Osteocyte (in vitro differentiated cells): ENCODE measurements around the gene XYLB. TPM values are rescaled to one million over a fixed set of nuclear protein-coding genes. Genes with fewer than 3 reads are reported as not detected.

ENCODE experiments used
- DNase-seq: peaks from one replicate; pipeline ENCODE4 v3.0.0; 2021; ENCODE audit warnings: mixed read lengths; ENCODE audit not compliant: unreplicated experiment; ENCODE audit errors: extremely low spot score
- H3K27ac Mint-ChIP-seq: one replicate; pipeline ENCODE4 v1.8.0; 2021; ENCODE audit warnings: mild to moderate bottlenecking, mixed read lengths; ENCODE audit not compliant: unreplicated experiment
- H3K27me3 Mint-ChIP-seq: one replicate; pipeline ENCODE4 v1.8.0; 2021; ENCODE audit warnings: mixed read lengths; ENCODE audit not compliant: unreplicated experiment
- H3K36me3 Mint-ChIP-seq: one replicate; pipeline ENCODE4 v1.8.0; 2021; ENCODE audit warnings: mixed read lengths; ENCODE audit not compliant: unreplicated experiment
- H3K4me1 Mint-ChIP-seq: one replicate; pipeline ENCODE4 v1.8.0; 2021; ENCODE audit warnings: mixed read lengths; ENCODE audit not compliant: unreplicated experiment
- H3K4me3 Mint-ChIP-seq: one replicate; pipeline ENCODE4 v1.8.0; 2021; ENCODE audit warnings: mild to moderate bottlenecking, moderate library complexity, mixed read lengths; ENCODE audit not compliant: unreplicated experiment
- H3K9me3 Mint-ChIP-seq: one replicate; pipeline ENCODE4 v1.8.0; 2021; ENCODE audit warnings: mixed read lengths; ENCODE audit not compliant: unreplicated experiment
- total RNA-seq: library from RNA; stranded (reverse); gene quantifications from 2 replicates; pipeline ENCODE4 v1.2.1, GENCODE V29; 2021
- TF ChIP-seq, protein P1 (sequence below): fragments of 200-600 bp; sonication (generic); IDR thresholded peaks from 2 replicates; pipeline ENCODE4 v1.5.0; 2021; ENCODE audit warnings: antibody characterized with exemption, mild to moderate bottlenecking, moderate library complexity

Gene XYLB
- total RNA-seq, 1 donor from 2014 or later: 6.3 TPM

DNA sequence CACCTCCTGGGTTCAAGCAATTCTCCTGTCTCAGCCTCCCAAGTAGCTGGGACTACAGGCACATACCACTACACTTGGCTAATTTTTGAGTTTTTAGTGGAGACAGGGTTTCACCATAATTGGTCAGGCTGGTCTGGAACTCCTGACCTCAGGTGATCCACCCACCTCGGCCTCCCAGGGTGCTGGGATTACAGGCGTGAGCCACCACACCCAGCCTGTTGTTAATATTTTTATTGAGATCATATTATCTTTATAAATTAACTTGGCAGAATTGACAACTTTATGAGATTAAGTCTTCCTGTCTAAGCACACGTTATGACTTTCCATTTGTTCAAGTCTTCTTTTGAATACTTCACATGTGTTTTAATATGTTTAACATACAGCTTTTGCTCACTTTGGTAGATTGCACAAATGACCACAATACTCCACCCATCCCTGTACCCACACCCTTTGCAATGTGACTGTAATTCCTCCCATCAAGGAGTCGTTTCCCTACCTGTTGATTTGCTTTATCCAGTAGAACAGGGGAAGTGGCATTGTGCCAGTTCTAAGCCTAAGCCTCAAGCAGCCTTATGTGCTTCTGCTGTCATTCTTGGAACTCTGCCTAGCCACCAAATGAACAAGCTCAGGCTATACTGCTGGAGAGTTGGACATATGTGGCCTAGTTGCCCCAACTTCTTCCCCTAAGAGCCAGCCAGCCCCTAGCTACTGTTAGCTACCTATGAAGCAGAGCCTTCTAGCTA, 8.2 kb downstream of the XYLB start:
- Mint-ChIP-seq H3K36me3 (peaks cover 12% of the 10 kb centered on the region), H3K27me3 (no peaks in the 10 kb centered on the region), H3K4me1 (peaks cover 8% of the 10 kb centered on the region), H3K4me3 (no peak overlapping the region), H3K9me3 (peaks cover 8% of the 10 kb centered on the region), H3K27ac (no peak overlapping the region)
- TF ChIP-seq, protein P1, sequence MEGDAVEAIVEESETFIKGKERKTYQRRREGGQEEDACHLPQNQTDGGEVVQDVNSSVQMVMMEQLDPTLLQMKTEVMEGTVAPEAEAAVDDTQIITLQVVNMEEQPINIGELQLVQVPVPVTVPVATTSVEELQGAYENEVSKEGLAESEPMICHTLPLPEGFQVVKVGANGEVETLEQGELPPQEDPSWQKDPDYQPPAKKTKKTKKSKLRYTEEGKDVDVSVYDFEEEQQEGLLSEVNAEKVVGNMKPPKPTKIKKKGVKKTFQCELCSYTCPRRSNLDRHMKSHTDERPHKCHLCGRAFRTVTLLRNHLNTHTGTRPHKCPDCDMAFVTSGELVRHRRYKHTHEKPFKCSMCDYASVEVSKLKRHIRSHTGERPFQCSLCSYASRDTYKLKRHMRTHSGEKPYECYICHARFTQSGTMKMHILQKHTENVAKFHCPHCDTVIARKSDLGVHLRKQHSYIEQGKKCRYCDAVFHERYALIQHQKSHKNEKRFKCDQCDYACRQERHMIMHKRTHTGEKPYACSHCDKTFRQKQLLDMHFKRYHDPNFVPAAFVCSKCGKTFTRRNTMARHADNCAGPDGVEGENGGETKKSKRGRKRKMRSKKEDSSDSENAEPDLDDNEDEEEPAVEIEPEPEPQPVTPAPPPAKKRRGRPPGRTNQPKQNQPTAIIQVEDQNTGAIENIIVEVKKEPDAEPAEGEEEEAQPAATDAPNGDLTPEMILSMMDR: no peak
- no peak for DNase-seq

DNA sequence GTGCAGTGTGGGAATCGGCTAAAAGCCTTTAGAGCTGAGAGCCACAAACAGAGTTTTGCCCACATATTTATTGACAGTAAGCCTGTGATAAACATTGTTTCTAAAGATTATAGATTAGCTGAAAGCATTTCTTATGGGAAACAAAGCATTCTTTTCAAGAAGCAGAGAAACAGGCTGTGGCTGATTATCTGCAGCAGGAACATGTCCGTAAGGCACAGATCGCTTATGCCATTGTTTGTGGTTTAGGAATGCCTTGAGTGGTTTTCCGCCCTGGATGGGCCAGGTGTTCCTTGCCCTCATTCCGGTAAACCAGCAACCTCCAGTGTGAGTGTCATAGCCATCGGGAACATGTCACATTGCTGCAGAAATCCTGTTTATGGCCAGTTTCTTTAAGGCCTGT, 12.5 kb downstream of the XYLB start:
- Mint-ChIP-seq H3K9me3 (peaks cover 8% of the 10 kb centered on the region), H3K27me3 (no peaks in the 10 kb centered on the region), H3K36me3 (peaks cover 18% of the 10 kb centered on the region), H3K27ac (no peak overlapping the region), H3K4me3 (no peak overlapping the region), H3K4me1 (peaks cover 5% of the 10 kb centered on the region)
- DNase-seq: no peak
- TF ChIP-seq, protein P1: no peak

DNA sequence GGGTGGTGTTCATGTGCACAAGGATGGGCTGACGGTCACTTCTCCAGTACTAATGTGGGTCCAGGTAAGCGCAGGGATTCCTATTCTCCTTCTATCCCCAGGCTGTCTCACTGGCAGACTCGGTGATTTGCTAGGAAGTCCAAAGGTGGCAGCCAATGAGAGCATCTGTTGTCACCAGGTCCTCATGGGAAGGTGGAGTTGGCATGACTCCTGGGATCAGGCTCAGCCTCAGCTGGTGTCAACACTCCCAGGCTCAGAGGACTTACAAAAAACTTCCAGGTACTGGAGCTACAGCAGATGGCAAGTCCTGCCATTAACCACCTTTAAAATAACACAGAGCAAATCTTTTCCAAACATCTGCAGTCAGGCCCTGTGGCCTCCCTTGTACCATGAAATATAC, 13.8 kb downstream of the XYLB start:
- peaks cover 18% of the 10 kb centered on the region for H3K36me3 Mint-ChIP-seq

DNA sequence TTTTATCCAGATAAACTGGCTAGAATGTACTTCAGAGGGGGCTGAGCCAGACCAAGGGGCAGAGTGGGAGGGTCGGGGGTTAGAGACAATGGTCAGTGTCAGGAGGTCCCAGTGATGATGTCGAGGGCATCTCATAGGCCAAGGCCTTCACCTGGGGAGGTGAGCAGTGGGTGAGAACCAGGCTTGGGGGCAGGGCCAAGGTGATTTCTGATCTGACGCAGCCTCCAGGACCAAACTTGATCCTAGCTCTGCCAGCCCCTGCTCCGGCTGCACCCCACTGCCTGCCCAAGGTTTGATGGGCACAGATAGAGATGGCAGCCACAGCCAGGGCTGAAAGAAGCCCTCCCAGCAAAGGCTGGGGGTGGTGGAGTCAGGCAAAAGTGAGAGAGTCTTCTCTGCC, 14.9 kb downstream of the XYLB start:
- no peak overlapping the region for H3K27ac Mint-ChIP-seq
- H3K36me3 Mint-ChIP-seq: peaks cover 19% of the 10 kb centered on the region
- no peaks in the 10 kb centered on the region for H3K4me1 Mint-ChIP-seq
- DNase-seq: no peak
- TF ChIP-seq, protein P1: no peak
- no peaks in the 10 kb centered on the region for H3K27me3 Mint-ChIP-seq
- H3K9me3 Mint-ChIP-seq: peaks cover 8% of the 10 kb centered on the region
- no peak overlapping the region for H3K4me3 Mint-ChIP-seq

More for the DNA sequence above, 13.8 kb downstream of the XYLB start:
- Mint-ChIP-seq H3K27me3 (no peaks in the 10 kb centered on the region), H3K27ac (no peak overlapping the region), H3K4me3 (no peak overlapping the region), H3K4me1 (no peaks in the 10 kb centered on the region), H3K9me3 (peaks cover 8% of the 10 kb centered on the region)
- TF ChIP-seq, protein P1: no peak
- no peak for DNase-seq

DNA sequence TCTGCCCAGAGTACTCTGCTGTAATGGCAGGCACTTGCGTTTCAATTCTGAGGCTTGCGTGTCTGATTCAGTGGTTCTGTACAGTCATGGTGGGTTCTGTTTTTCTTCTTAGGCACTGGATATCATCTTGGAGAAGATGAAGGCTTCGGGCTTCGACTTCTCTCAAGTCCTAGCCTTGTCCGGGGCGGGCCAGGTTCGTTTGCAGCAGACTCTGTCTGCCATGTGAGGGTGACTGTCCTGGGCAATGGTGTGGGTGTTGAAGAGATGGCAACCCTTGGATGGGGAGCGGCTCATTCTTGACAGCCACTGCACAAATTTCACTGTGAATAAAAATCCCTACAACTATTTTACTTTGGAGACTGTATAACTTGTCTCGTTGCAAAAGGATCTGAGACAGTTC, 16.2 kb downstream of the XYLB start:
- no peak overlapping the region for H3K4me3 Mint-ChIP-seq
- no peak for DNase-seq
- peaks cover 8% of the 10 kb centered on the region for H3K9me3 Mint-ChIP-seq
- H3K4me1 Mint-ChIP-seq: no peaks in the 10 kb centered on the region
- H3K36me3 Mint-ChIP-seq: peaks cover 16% of the 10 kb centered on the region
- H3K27ac Mint-ChIP-seq: no peak overlapping the region
- TF ChIP-seq, protein P1: no peak
- no peaks in the 10 kb centered on the region for H3K27me3 Mint-ChIP-seq
